AG10803 (cell line): Measurements from ENCODE around the gene VRTN.
"Not testable (repeated sequence)": the region's sequence is repeated elsewhere in the genome, so short reads cannot be mapped to it uniquely, and the experiment has no call there.

Experiments used
- DNase-seq: peaks from one replicate; pipeline ENCODE4 v3.0.0; 2010; ENCODE audit warnings: low read depth
- H3K4me3 ChIP-seq: 2 replicates; pipeline ENCODE4 v1.5.1; 2011; ENCODE audit warnings: mild to moderate bottlenecking, low read length, control low read depth
- TF ChIP-seq, protein P1 (sequence below): conservative IDR thresholded peaks from 2 replicates; pipeline ENCODE4 v1.5.1; 2011; ENCODE audit warnings: mild to moderate bottlenecking, low read length, control low read depth, inconsistent platforms

Gene VRTN

DNA sequence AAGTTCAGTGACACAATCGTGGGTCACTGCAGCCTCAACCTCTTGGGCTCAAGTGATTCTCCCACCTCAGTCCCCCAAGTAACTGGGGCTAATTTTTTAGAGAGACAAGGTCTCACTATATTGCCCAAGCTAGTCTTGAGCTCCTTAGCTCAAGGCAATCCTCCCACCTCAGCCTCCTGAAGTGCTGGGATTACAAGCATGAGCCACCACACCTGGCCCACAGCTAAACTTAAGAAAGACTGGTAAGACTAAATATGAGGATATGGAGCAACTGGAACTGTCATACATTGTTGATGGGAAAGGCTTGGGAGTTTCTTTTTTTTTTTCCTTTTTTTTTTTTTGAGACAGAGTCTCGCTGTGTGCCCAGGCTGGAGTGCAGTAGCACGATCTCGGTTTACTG, 34.0 kb downstream of the VRTN start:
- no peak overlapping the region for H3K4me3 ChIP-seq
- no peak for DNase-seq
- TF ChIP-seq, protein P1, sequence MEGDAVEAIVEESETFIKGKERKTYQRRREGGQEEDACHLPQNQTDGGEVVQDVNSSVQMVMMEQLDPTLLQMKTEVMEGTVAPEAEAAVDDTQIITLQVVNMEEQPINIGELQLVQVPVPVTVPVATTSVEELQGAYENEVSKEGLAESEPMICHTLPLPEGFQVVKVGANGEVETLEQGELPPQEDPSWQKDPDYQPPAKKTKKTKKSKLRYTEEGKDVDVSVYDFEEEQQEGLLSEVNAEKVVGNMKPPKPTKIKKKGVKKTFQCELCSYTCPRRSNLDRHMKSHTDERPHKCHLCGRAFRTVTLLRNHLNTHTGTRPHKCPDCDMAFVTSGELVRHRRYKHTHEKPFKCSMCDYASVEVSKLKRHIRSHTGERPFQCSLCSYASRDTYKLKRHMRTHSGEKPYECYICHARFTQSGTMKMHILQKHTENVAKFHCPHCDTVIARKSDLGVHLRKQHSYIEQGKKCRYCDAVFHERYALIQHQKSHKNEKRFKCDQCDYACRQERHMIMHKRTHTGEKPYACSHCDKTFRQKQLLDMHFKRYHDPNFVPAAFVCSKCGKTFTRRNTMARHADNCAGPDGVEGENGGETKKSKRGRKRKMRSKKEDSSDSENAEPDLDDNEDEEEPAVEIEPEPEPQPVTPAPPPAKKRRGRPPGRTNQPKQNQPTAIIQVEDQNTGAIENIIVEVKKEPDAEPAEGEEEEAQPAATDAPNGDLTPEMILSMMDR: no peak

DNA sequence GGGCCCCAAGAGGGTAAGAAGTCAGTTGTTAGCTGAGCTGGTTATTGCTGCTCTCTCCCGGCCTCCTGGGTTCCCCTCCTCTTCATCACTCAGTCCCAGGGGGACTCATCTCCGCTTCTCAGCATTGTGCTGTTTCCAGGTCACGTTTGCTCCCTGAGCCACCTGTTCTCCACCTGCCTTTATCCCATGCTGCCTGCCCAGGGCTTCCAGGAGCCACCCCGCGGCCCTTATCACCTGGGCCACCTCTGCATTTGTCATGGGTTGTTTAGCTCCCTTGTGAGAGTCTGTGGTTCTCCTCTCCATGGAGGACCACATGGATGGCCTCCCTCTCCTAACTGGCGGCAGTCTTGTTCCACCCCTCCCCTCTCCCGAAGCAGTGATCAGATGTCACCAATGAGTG, 41.7 kb downstream of the VRTN start:
- no peak overlapping the region for H3K4me3 ChIP-seq
- TF ChIP-seq, protein P1: no peak
- DNase-seq: no peak

DNA sequence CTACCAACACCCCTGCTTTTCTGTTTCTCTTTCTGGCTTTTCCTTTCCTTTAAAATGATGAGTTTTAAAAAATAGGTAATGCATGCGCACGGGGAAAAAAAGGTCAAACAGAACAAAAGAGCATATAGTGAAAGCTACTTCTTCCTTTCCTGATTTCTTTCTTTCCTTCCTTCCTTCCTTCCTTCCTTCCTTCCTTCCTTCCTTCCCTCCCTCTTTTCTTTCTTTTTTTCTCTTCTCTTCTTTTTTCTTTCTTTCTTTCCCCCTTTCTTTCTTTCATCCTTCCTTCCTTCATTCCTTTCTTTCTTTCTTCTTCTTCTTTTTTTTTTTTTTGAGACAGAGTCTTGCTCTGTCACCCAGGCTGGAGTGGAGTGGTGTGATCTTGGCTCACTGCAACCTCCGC, 42.2 kb downstream of the VRTN start:
- not testable (repeated sequence) for DNase-seq, H3K4me3 ChIP-seq

DNA sequence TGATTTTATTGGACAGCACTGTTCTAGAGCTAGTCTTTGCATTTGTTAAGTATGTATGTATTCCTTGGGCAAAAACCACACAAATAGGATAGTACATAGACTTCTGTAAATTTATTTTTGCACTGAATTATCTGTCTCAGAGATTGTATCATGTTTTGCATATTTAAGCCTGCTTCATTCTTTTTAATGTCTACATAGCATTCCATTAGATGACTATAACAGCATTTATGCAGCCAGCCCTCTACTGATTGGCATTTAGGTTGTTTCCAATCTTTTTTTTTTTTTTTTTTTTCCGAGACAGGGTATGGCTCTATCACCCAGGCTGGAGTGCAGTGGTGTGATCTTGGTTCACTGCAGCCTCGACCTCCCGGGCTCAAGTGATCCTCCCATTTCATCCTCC, 43.2 kb downstream of the VRTN start:
- no peak for DNase-seq
- TF ChIP-seq, protein P1: no peak
- no peak overlapping the region for H3K4me3 ChIP-seq

DNA sequence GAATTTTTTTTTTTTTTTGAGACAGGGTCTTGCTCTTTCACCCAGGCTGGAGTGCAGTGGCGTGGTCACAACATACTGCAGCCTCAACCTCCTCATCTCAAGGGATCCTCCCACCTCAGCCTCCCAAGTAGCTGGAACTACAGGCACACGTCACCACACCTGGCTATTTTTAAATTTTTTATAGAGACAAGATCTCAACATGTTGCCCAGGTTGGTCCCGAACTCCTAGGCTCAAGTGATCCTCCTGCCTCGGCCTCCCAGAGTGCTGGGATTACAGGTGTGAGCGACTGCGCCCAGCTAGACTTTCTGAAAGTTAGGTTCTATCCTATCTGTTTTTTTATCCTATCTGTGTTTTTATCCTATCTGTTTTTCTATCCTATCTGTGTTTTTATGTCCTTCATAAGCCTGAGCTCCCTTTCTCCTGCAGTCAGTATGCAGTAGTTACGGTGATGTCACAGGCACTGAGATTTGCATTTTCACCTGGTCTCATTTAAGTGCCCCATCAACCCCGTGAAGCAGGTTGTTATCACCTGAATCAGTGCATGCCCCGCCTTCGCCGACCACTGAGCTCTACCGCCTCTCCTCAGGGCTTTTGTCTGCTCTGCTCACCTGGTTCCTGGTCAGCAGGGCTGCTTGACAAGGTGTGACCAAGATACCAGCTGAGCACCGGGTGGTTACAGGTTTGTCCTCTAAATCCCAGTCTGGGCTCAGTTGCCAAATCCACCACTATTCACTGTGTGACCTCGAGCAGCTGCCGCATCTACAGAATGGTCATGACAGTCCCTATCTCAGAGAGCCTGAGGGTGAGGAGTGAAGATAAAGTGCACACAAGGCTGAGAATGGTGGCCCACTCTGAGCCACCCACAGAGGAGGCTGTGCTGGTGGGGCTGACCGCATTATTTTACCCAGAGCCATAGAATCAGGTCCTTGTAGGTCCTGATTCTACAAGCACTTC, 44.6 kb downstream of the VRTN start:
- no peak for DNase-seq
- H3K4me3 ChIP-seq: no peak overlapping the region
- TF ChIP-seq, protein P1: no peak

DNA sequence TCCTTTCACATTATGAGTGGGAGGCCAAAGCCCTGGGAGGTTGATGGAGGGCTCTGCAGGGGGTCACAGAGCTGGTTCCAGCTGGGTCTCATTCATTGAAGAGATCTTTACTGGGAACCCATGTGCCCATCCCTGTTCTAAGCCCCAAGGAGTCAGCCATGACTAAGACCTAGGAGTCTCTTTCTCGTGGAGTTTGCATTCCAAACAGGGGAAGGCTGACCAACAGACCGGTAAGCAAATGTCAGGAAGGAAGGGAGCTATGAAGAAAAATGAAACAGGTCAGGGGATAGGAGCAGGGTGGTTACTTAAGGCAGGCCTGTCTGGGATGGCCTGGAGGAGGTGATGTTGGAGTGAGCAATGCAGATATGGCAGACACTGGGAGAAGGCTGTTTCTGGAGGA, 46.3 kb downstream of the VRTN start:
- no peak overlapping the region for H3K4me3 ChIP-seq
- no peak for DNase-seq
- TF ChIP-seq, protein P1: no peak

DNA sequence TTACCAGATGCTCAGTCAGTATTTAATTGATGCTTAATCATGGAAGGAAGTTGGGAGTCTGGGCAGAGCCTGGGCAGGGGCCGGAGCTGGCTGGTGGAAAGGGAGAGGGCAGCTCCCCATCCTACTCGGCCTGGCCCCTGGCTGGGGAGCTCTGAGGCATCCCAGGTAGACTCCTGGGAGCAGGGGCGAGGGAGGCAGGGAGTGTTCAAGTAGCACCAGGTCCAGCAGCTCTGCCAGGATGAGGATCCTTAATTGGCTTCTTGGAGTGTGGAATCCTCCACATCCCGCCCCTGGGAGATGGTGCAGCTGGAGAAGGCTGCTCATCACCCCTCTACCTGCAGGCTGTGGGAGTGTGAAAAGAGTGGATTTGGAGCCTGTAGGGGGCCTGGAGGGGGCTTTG, 46.8 kb downstream of the VRTN start:
- DNase-seq: no peak
- TF ChIP-seq, protein P1: no peak
- H3K4me3 ChIP-seq: no peak overlapping the region
